GM21576 (cell line): ENCODE measurements around the gene FGF1.

Experiments
- ATAC-seq: cut with Tn5 transposase; IDR thresholded peaks from one replicate; pipeline ENCODE4 v1.9.1; 2021; ENCODE audit warnings: mild to moderate bottlenecking, moderate library complexity; ENCODE audit not compliant: unreplicated experiment

The FGF1 gene

DNA sequence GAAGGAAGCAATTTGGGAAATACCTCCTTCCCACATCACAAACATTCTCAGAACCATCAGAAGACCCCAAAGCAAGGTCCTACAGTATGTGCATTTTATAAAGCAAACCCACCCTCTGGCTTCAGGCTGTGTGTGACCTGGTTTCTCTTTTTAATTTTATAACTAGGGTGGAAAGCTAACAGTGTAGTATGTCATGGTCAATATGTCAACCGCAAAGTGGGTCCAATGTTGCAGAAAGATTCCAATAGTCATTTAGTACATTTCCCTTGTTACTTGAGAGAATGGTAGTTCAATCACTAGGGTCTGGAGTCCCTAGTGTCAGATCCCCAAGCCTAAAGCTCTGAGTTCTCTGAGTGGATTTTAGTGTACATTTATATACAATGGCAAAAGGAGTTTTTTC, 96.2 kb downstream of the FGF1 start:
- no peak for ATAC-seq

- no peak for ATAC-seq
These were observed 98.4 kb downstream of the FGF1 start for GRCh38 chr5:142587354-142587965.

DNA sequence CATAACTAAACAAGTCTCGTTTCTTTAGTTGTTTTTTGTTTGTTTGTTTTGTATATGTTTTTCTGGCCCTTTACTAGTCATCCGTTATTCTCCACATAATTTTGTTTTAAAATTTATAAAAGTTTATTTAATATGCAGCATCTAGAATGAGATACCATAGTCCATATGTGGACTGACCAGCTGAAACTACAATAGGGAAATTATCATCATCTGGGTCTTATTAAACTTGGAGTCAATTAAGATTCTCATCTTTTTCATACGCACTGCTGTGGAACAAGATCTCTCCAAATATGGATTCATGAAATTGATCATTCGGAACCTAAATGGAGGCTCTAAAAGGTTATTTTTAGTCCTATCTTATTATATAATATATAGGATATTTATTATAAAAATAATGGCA, 99.3 kb downstream of the FGF1 start:
- ATAC-seq: no peak

DNA sequence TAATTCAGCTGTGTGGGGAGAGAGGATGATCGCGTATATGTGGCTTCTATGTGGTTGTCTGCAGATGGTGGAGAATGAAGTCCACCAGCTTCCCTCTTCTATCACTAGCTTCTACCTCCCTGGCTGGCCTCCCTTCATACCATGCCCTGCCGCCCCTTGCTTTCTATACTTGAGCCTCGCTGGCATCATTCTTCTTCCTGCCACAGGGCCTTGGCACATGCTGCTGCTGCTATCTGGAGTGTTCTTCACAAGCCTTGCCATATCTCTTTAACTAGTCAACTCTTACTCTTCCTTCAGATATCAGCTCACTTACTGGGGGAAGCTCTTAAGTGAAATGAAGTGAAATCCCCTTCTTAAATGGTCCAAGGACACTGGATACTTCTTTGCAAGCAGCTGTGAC, 100.4 kb downstream of the FGF1 start:
- no peak for ATAC-seq

DNA sequence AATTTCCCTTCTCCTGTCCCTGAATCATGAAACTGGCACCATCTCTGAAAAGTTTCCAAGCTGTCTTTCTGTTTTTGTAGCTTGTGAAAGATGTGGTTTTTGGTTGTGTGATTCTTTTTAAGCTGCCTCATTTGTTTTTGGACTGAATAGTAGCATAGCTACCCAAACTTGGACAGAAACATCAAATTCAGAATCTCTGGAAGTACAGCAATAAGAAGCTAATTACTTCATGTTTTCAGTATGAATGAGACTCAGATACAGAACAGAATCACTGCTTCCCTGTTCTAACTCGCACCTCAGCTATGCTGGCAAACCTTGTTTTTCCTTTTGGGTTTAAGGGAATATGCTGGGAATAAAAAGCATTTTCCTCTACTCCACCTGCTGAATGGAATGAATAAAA, 101.0 kb downstream of the FGF1 start:
- ATAC-seq: no peak

DNA sequence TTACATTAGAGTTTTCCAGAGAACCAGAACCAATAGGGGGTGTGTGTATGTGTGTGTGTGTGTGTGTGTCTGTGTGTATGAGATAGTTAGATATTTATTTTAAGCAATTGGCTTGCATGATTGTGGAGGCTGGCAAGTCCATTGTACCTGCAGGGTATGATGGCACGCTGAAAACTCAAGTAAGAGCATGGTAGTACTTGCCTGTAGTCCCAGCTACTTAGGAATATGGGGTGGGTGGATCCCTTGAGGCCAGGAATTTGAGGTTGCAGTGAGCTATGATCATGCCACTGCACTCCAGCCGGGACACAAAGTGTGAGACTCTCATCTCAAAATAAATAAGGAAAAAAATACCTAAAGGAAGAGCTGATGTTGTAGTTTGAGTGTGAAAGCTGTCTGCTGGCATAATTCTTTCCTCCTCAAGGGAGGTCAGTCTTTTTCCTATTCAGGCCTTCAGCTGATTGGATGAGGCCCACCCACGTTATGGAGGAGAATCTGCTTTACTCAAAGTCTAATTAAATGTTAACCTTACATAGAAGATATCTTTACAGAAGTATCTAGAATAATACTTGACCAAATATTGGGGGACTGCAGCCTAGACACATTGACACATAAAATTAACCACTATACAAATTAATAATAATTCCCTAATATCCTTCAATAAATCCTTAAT, 107.6 kb downstream of the FGF1 start:
- ATAC-seq: no peak

GRCh38 chr5:142576804-142577203, 109.1 kb downstream of the FGF1 start:
- no peak for ATAC-seq

GRCh38 chr5:142576303-142576702, 109.6 kb downstream of the FGF1 start:
- ATAC-seq: no peak

GRCh38 chr5:142572006-142572405, 113.9 kb downstream of the FGF1 start:
- no peak for ATAC-seq

GRCh38 chr5:142571371-142571770, 114.5 kb downstream of the FGF1 start:
- no peak for ATAC-seq

GRCh38 chr5:142569905-142570304, 116.0 kb downstream of the FGF1 start:
- no peak for ATAC-seq

GRCh38 chr5:142568996-142569335, 116.9 kb downstream of the FGF1 start:
- ATAC-seq: no peak

DNA sequence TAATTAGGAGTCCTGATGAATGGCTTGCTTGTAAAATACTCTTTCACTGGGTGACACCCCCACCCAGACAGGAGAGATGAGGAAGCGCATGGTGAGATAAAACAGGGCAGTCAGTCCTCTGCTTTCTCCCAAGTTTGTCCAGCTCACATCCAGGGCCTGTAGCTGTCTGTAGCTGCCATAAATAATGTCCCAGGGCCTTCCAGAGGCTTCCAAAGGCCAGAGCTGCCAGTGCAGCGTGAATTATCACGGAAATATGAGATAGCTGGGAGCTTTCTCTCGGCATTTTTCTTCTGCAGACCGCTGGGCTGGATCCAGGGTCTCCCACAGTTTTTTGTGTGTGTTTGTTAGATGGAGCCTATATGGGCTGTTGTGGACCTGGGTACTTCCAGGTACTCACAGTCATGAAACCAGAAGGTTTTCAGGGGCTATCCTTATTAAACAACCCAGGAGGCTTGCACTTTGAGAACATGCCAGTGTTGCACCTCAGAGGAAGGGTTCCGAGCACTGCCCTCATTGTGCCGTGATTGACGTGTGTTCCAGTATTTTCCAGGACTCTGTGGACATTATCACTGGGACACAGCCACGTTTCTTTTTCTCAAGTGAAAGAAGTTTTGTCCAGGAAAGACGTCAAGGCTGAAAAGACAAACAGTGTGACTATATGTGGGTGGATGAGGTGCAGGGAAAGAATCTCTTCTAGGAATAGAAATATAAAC, 117.5 kb downstream of the FGF1 start:
- no peak for ATAC-seq

GRCh38 chr5:142561486-142562097, 124.3 kb downstream of the FGF1 start:
- ATAC-seq: no peak

- no peak for ATAC-seq
These were observed 124.9 kb downstream of the FGF1 start for GRCh38 chr5:142561029-142561428.

- no peak for ATAC-seq
These were observed 133.8 kb downstream of the FGF1 start for GRCh38 chr5:142552107-142552506.

GRCh38 chr5:142551338-142552067, 134.4 kb downstream of the FGF1 start:
- no peak for ATAC-seq

GRCh38 chr5:142550471-142550870, 135.4 kb downstream of the FGF1 start:
- no peak for ATAC-seq

DNA sequence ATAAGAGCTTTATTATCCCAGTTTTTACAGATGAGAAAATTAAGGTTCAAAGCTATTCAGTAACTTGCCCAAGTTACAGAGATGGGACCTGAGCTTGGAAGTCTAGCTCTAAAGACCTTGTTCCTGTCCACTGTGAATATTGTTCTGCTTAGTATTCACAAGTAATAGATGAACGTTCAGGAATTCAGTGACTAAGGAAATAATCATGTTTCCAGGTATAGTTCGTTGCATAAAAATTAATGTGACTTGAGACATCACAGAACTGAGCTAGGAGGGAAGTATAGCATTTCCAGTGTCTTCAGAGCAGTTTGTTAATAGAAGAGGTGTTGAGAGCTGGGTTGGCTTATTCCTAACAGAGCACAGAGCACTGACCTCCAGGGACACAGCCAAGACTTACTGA, 136.1 kb downstream of the FGF1 start:
- no peak for ATAC-seq

DNA sequence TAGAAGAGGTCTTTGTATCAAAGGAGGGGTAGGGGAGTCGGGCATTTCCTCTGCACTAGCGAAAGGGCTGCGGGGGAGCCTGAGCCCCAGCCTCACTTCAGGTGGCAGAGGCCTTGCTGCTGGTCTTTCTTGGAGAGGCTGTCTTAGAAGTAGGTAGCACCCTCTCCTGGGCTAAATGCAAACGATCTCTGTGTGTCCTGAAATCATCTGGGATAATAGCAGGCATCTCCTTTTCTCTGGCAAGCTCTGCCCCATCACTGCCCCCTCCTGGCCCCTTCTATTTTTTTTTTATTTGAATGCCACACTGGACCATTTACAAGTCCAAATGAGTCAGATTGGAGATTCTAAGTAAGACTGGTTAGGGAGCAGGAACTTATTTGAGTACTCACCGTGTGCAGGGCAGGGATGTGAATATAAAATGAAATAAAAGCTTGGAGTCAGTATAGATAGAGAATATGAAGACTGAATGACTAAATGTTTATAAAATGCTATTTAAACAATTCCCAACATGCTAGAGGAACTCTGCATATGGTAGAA, 137.1 kb downstream of the FGF1 start:
- no peak for ATAC-seq
